Measurements from ENCODE around the gene PSMC4. TPM values are rescaled to one million over a fixed set of nuclear protein-coding genes. Genes with fewer than 3 reads are reported as not detected.

Gene PSMC4
- total RNA-seq, 1 donor from 2014 or later, result 60.5 TPM

DNA sequence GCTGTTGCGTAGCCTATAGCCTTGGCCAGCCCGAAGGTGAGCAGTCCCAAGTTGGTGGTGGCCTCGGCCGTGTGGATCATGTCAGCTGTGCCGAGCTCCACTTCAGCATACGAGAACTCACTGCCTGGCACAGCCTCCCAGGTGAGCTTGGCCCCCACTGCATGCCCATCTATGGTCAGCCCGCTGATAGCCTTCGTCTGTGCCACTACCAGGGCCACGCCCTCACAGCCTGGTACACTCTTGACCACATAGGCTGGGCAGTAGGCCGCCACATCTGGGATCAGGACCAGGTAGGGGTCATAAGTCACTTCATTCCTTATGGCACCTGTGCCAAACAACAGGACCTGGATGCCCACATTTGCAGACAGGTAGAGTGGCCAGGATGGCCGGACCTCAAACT, 43.9 kb upstream of the PSMC4 start:
- intact Hi-C loops (cut with DNase I), result no loop called here
- Histone ChIP-seq H3K27me3 (no peaks in the 10 kb centered on the region), H3K27ac (no peak overlapping the region), H3K9me3 (no peaks in the 10 kb centered on the region), H3K4me3 (no peak overlapping the region), H3K4me1 (no peaks in the 10 kb centered on the region), H3K36me3 (no peaks in the 10 kb centered on the region)
- DNase-seq (no peak), ATAC-seq (no peak)
- TF ChIP-seq, protein P1, sequence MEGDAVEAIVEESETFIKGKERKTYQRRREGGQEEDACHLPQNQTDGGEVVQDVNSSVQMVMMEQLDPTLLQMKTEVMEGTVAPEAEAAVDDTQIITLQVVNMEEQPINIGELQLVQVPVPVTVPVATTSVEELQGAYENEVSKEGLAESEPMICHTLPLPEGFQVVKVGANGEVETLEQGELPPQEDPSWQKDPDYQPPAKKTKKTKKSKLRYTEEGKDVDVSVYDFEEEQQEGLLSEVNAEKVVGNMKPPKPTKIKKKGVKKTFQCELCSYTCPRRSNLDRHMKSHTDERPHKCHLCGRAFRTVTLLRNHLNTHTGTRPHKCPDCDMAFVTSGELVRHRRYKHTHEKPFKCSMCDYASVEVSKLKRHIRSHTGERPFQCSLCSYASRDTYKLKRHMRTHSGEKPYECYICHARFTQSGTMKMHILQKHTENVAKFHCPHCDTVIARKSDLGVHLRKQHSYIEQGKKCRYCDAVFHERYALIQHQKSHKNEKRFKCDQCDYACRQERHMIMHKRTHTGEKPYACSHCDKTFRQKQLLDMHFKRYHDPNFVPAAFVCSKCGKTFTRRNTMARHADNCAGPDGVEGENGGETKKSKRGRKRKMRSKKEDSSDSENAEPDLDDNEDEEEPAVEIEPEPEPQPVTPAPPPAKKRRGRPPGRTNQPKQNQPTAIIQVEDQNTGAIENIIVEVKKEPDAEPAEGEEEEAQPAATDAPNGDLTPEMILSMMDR (IDR thresholded peaks at IDR 0.05), result no peak

DNA sequence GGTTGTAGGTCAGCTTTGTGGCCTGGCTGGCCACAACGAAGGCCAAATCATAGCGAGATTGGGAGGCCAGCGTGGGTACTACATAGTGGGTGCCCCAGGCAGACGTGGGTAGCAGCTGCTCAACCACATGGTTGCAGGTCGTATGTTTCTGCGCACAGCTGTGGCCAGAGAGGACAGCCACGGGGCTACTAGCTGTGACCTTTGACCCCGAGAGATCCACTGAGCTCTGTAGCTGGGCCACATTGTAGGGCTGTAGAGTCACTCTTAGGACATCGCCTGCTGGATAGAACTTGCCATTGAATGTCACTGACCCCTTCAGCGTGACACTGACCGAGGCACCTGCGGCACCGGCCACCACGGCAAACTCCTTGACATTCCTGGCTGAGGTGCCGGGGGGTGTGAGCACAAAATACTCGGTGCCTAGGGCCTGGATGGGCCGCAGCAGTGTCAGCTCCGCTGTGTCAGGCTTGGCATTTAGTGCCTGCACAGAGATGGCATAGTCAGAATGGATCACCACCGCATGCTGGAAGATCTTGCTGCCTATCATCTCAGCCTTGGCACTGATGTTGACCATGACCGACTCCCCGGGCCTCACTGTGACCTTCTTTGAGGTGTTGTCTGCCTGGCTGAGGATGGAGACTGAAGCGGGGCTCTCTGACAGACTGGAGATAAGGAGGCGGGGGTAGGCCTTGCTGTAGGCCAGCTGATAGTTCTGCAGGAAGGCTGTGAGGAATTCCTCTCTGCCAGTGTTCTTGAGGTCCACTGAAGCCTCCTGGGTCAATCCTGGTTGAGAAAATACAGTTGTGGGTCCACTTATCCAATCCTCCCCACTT, 43.2 kb upstream of the PSMC4 start:
- TF ChIP-seq, protein P1 (IDR thresholded peaks at IDR 0.05), result no peak
- ATAC-seq, result no peak
- no peak overlapping the region for H3K27ac ChIP-seq
- no peak overlapping the region for H3K4me3 ChIP-seq
- intact Hi-C loops (cut with DNase I), result no loop called here
- H3K36me3 ChIP-seq, result no peaks in the 10 kb centered on the region
- H3K9me3 ChIP-seq, result no peaks in the 10 kb centered on the region
- DNase-seq, result no peak
- H3K4me1 ChIP-seq, result no peaks in the 10 kb centered on the region
- no peaks in the 10 kb centered on the region for H3K27me3 ChIP-seq

DNA sequence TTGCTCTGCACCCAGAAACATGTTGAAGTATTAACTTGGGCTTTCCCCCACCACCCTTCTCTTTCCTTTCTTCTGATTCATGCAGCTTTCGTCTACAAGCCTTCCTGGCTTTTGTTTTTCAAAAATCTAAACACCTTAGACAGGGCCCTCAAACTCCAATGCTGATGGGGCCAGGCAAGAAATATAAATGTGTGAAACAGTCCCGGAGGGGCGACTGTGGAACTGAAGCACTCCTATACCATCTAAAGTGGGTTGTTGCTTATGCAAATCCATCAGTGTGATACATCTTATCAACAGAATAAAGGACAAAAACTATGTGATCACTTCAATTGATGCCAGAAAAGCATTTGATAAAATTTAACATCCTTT, 42.6 kb upstream of the PSMC4 start:
- TF ChIP-seq, protein P1 (IDR thresholded peaks at IDR 0.05), result no peak
- ATAC-seq, result no peak
- intact Hi-C loops (cut with DNase I), result no loop called here
- Histone ChIP-seq H3K36me3 (no peaks in the 10 kb centered on the region), H3K27me3 (no peaks in the 10 kb centered on the region), H3K27ac (no peak overlapping the region), H3K4me1 (no peaks in the 10 kb centered on the region), H3K4me3 (no peak overlapping the region), H3K9me3 (no peaks in the 10 kb centered on the region)
- no peak for DNase-seq

DNA sequence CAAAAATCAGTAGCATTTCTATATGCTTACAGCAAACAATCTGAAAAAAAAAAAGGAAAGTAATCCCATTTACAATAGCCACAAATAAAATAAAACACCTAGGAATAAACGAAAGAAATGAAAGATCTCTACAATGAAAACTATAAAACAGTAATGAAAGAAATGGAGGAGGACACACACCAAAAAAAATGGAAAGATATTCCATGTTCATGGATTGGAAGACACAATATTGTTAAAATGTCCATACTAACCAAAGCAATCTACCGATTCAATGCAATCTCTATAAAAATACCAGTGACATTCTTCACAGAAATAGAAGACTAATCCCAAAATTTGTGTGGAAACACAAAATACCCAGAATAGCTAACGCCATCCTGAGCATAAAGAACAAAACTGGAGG, 41.2 kb upstream of the PSMC4 start:
- no peak for ATAC-seq
- no peak overlapping the region for H3K27ac ChIP-seq
- no peak for DNase-seq
- H3K4me1 ChIP-seq, result no peaks in the 10 kb centered on the region
- H3K9me3 ChIP-seq, result no peaks in the 10 kb centered on the region
- no peak overlapping the region for H3K4me3 ChIP-seq
- H3K36me3 ChIP-seq, result no peaks in the 10 kb centered on the region
- TF ChIP-seq, protein P1 (IDR thresholded peaks at IDR 0.05), result no peak
- no peaks in the 10 kb centered on the region for H3K27me3 ChIP-seq
- intact Hi-C loops (cut with DNase I), result no loop called here

DNA sequence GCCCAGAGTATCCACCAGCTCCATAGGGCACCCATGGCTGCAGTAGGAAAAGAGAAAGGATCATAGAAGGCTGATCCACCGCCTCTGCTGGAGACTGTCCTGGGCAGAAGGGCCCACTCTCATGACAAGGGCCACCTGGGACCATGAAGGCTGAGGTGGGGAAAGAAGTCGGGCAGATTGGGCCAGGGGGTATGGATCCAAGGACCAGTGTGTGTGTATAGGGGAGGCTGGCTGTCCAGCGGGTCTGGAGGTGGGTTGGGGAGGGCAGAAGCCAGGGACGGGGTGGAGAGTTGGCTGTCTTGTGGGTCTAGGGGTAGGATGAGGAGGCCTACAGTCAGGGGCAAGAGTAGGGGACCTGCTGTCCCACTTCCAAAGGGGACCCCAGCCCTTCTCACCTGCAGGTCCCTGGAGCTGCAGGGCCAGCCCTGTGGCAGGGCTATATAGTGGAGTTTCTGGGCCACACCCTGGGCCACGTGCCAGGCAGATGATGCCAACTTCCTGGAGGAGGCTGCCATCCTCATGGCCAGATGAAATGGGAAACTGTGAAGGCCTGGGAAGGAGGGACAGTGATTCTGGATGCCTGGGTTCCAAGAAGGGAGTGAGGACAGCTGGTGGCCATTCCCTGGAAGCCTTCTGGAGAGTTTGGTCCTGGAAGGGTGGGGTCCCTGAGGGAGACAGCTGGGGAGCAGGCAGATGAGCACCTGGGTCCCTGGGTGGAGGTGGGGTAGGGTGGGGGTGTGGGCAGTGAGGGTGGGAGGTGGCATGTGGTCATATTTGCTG, 36.2 kb upstream of the PSMC4 start, which contains the start of gene FCGBP:
Gene FCGBP, minus strand, starts transcription at position 51 of the 780 bp plus-strand sequence.
- Histone ChIP-seq H3K36me3 (no peaks in the 10 kb centered on the region), H3K4me3 (no peak within 1 kb of the TSS), H3K27ac (no peak within 1 kb of the TSS), H3K27me3 (no peaks in the 10 kb centered on the region), H3K9me3 (peaks cover 2% of the 10 kb centered on the region), H3K4me1 (no peaks in the 10 kb centered on the region)
- ATAC-seq (peak; percentile 44), DNase-seq (no peak)
- intact Hi-C loops (cut with DNase I), result no loop called here
- TF ChIP-seq, protein P1 (IDR thresholded peaks at IDR 0.05), result no peak
